CD14-positive monocyte (primary cell): ENCODE results near the gene C20orf141. TPM values are rescaled to one million over a fixed set of nuclear protein-coding genes. Genes with fewer than 3 reads are reported as not detected.

ENCODE experiments used
- DNase-seq, 3 donors: peaks; one replicate each; pipeline ENCODE4 v3.0.0-alpha.2; 2011 to 2022
- H2AFZ ChIP-seq: 2 replicates; pipeline ENCODE4 v1.6.0; 2012; ENCODE audit warnings: mild to moderate bottlenecking, low read depth, low read length, inconsistent platforms; ENCODE audit not compliant: insufficient read depth, poor library complexity, severe bottlenecking
- H3K27ac ChIP-seq, 2 donors: 1 replicate in 1 of 2; 2 replicates in 1 of 2; pipeline ENCODE4 v1.5.1; 2012 to 2013; ENCODE audit warnings: low read length in 2 of 2, control low read depth in 1 of 2, inconsistent platforms in 1 of 2, low read depth in 1 of 2, mild to moderate bottlenecking in 1 of 2
- H3K27me3 ChIP-seq, 2 donors: one replicate each; pipeline versions ENCODE4 v1.6.0 to v1.6.1; 2011 to 2013; ENCODE audit warnings: low read length in 2 of 2; ENCODE audit not compliant: control insufficient read depth in 2 of 2, insufficient read depth in 2 of 2
- H3K36me3 ChIP-seq, 2 donors: replicated peaks in 1 of 2; 1 replicate in 1 of 2; 2 replicates in 1 of 2; pipeline versions ENCODE4 v1.5.1 to v1.6.1; 2012 to 2013; ENCODE audit warnings: low read length in 2 of 2, control low read depth in 1 of 2, inconsistent platforms in 1 of 2, mild to moderate bottlenecking in 1 of 2; ENCODE audit not compliant: insufficient read depth in 2 of 2, control insufficient read depth in 1 of 2
- H3K4me1 ChIP-seq, 2 donors: 1 replicate in 1 of 2; 2 replicates in 1 of 2; pipeline versions ENCODE4 v1.5.1 to v1.6.1; 2012 to 2013; ENCODE audit warnings: low read length in 2 of 2, control low read depth in 1 of 2, inconsistent platforms in 1 of 2, mild to moderate bottlenecking in 1 of 2, moderate library complexity in 1 of 2; ENCODE audit not compliant: insufficient read depth in 2 of 2, control insufficient read depth in 1 of 2
- H3K4me2 ChIP-seq: replicated peaks from 2 replicates; pipeline ENCODE3; 2012; ENCODE audit warnings: low read length, moderate library complexity, mild to moderate bottlenecking; ENCODE audit not compliant: poor library complexity, severe bottlenecking; ENCODE audit errors: extremely low read depth
- H3K4me3 ChIP-seq, 3 experiments: fragments of 200-600 bp in 1 of 3; sonication (generic) in 1 of 3; replicated peaks in 1 of 3; 1 replicate in 2 of 3; 2 replicates in 1 of 3; pipeline ENCODE4 v1.5.1; 2011 to 2013; ENCODE audit warnings: low read length in 3 of 3, mild to moderate bottlenecking in 3 of 3, control low read depth in 2 of 3, low read depth in 2 of 3, inconsistent platforms in 1 of 3, moderate library complexity in 1 of 3
- H3K79me2 ChIP-seq: 2 replicates; pipeline ENCODE4 v1.6.0; 2012; ENCODE audit warnings: mild to moderate bottlenecking, control low read depth, inconsistent platforms, low read length, moderate library complexity; ENCODE audit not compliant: insufficient read depth
- H3K9ac ChIP-seq: 2 replicates; pipeline ENCODE4 v1.6.0; 2017; ENCODE audit warnings: low read length, mild to moderate bottlenecking; ENCODE audit not compliant: insufficient read depth, poor library complexity, severe bottlenecking
- H3K9me3 ChIP-seq, 2 donors: replicated peaks in 1 of 2; 1 replicate in 1 of 2; 2 replicates in 1 of 2; pipeline versions ENCODE4 v1.5.1 to v1.6.1; 2012 to 2013; ENCODE audit warnings: low read length in 2 of 2, control low read depth in 1 of 2; ENCODE audit not compliant: control insufficient read depth in 1 of 2, insufficient read depth in 1 of 2
- H4K20me1 ChIP-seq: 2 replicates; pipeline ENCODE4 v1.6.0; 2012; ENCODE audit warnings: mild to moderate bottlenecking, low read length, control low read depth, moderate library complexity; ENCODE audit not compliant: insufficient read depth
- H3K27ac Mint-ChIP-seq, 7 donors: one replicate each; pipeline ENCODE4 v1.8.0; 2020; ENCODE audit warnings: mild to moderate bottlenecking in 7 of 7, mixed read lengths in 7 of 7, moderate library complexity in 6 of 7, inconsistent platforms in 2 of 7
- H3K27me3 Mint-ChIP-seq, 3 donors: one replicate each; pipeline ENCODE4 v1.8.0; 2021 to 2022; ENCODE audit warnings: low read depth in 3 of 3, mild to moderate bottlenecking in 3 of 3, mixed read lengths in 3 of 3, moderate library complexity in 3 of 3, inconsistent platforms in 1 of 3
- H3K36me3 Mint-ChIP-seq, 2 donors: one replicate each; pipeline ENCODE4 v1.8.0; 2020; ENCODE audit warnings: mixed read lengths in 2 of 2, inconsistent platforms in 1 of 2, mild to moderate bottlenecking in 1 of 2
- H3K4me1 Mint-ChIP-seq: one replicate; pipeline ENCODE4 v1.8.0; 2020; ENCODE audit warnings: mild to moderate bottlenecking, mixed read lengths
- H3K4me3 Mint-ChIP-seq, 2 donors: one replicate each; pipeline ENCODE4 v1.8.0; 2020; ENCODE audit warnings: mild to moderate bottlenecking in 2 of 2, mixed read lengths in 2 of 2, moderate library complexity in 1 of 2
- H3K9me3 Mint-ChIP-seq, 7 donors: one replicate each; pipeline ENCODE4 v1.8.0; 2020 to 2022; ENCODE audit warnings: mixed read lengths in 7 of 7, mild to moderate bottlenecking in 6 of 7, moderate library complexity in 6 of 7, inconsistent platforms in 2 of 7
- WGBS: methylation state at CpG from one replicate; pipeline ENCODE4 v1.1.5; 2013; ENCODE audit warnings: missing lambda C conversion rate; ENCODE audit not compliant: insufficient coverage; 5-methylcytosine and 5-hydroxymethylcytosine counted together
- intact Hi-C, 2 donors: fragments of 100-400 bp; cut with micrococcal nuclease; formaldehyde crosslinking; loops; one replicate each; pipeline versions ENCODE4 v1.15.0 to v1.15.1; 2023
- polyA plus RNA-seq, 3 donors: library from polyadenylated mRNA; depleted of rRNA in 1 of 3; unstranded in 2 of 3; stranded (reverse) in 1 of 3; fragments of 300-500 nt in 2 of 3; fragments of >200 nt in 1 of 3; fragmentation: Illumina TruSeq in 2 of 3; gene quantifications; 1 replicate in 2 of 3; 2 replicates in 1 of 3; pipeline ENCODE4 v1.2.3, GENCODE V29; 2012 to 2021
- TF ChIP-seq, protein P1 (sequence below): fragments of 200-600 bp; IDR thresholded peaks from one replicate; pipeline ENCODE4 v1.8.0; 2022; ENCODE audit warnings: antibody characterized with exemption, mild to moderate bottlenecking

Gene C20orf141
- polyA plus RNA-seq, 3 donors: not detected

- no peak overlapping the region for H3K4me3 Mint-ChIP-seq
- no peak overlapping the region for H3K27ac ChIP-seq
- no peak overlapping the region for H3K4me2 ChIP-seq
- no peak overlapping the region for H3K9ac ChIP-seq
- H3K27me3 Mint-ChIP-seq: peaks cover 0 to 3% (median 0%) of the 10 kb centered on the region in 3 donors
- intact Hi-C loops: no loop called here
- 100% methylated on average over 4 of the region's 4 CpGs for WGBS
- no peak for DNase-seq
- no peak overlapping the region for H3K4me3 ChIP-seq
- H3K4me1 ChIP-seq: peaks cover 5% of the 10 kb centered on the region in 2 donors
- no peaks in the 10 kb centered on the region for H3K9me3 ChIP-seq
- peaks cover 50% of the 10 kb centered on the region for H4K20me1 ChIP-seq
- TF ChIP-seq, protein P1, sequence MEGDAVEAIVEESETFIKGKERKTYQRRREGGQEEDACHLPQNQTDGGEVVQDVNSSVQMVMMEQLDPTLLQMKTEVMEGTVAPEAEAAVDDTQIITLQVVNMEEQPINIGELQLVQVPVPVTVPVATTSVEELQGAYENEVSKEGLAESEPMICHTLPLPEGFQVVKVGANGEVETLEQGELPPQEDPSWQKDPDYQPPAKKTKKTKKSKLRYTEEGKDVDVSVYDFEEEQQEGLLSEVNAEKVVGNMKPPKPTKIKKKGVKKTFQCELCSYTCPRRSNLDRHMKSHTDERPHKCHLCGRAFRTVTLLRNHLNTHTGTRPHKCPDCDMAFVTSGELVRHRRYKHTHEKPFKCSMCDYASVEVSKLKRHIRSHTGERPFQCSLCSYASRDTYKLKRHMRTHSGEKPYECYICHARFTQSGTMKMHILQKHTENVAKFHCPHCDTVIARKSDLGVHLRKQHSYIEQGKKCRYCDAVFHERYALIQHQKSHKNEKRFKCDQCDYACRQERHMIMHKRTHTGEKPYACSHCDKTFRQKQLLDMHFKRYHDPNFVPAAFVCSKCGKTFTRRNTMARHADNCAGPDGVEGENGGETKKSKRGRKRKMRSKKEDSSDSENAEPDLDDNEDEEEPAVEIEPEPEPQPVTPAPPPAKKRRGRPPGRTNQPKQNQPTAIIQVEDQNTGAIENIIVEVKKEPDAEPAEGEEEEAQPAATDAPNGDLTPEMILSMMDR: no peak
- H3K27ac Mint-ChIP-seq: no peak overlapping the region
- peaks cover 24 to 27% of the 10 kb centered on the region in 2 donors for H3K36me3 Mint-ChIP-seq
- H3K36me3 ChIP-seq: peaks cover 0 to 24% of the 10 kb centered on the region in 2 donors
- H3K4me1 Mint-ChIP-seq: peaks cover 25% of the 10 kb centered on the region
- H3K9me3 Mint-ChIP-seq: peaks cover 0 to 2% (median 0%) of the 10 kb centered on the region in 7 donors
- no peaks in the 10 kb centered on the region for H3K79me2 ChIP-seq
- H2AFZ ChIP-seq: no peak overlapping the region
- no peaks in the 10 kb centered on the region for H3K27me3 ChIP-seq
Observed at GRCh38 chr20:2847802-2848201, 33.0 kb downstream of the C20orf141 start.

- TF ChIP-seq, protein P1: no peak
- Histone ChIP-seq H3K9ac (no peak overlapping the region), H3K27ac (no peak overlapping the region), H3K4me1 (peaks cover 5% of the 10 kb centered on the region in 2 donors), H3K36me3 (peaks cover 0 to 14% of the 10 kb centered on the region in 2 donors), H3K27me3 (no peaks in the 10 kb centered on the region), H2AFZ (no peak overlapping the region), H3K79me2 (no peaks in the 10 kb centered on the region), H3K4me3 (no peak overlapping the region), H3K4me2 (no peak overlapping the region), H3K9me3 (no peaks in the 10 kb centered on the region), H4K20me1 (peaks cover 34% of the 10 kb centered on the region)
- no peak overlapping the region for H3K4me3 Mint-ChIP-seq
- peaks cover 0 to 2% (median 0%) of the 10 kb centered on the region in 7 donors for H3K9me3 Mint-ChIP-seq
- H3K27ac Mint-ChIP-seq: peak overlapping the region in 1 of 7 donors; percentile 40
- 79% methylated on average over 3 of the region's 4 CpGs for WGBS
- peaks cover 0 to 3% (median 0%) of the 10 kb centered on the region in 3 donors for H3K27me3 Mint-ChIP-seq
- H3K4me1 Mint-ChIP-seq: peaks cover 16% of the 10 kb centered on the region
- DNase-seq: no peak
- peaks cover 23 to 24% of the 10 kb centered on the region in 2 donors for H3K36me3 Mint-ChIP-seq
- intact Hi-C loops: no loop called here
Observed at GRCh38 chr20:2849529-2849928, 34.7 kb downstream of the C20orf141 start.
